Glutamatergic neuron (in vitro differentiated cells): ENCODE measurements around the gene NEO1. TPM values are rescaled to one million over a fixed set of nuclear protein-coding genes. Genes with fewer than 3 reads are reported as not detected.

ENCODE experiments used
- DNase-seq: peaks from one replicate; pipeline ENCODE4 v3.0.0; 2022
- H3K27ac Mint-ChIP-seq: one replicate; pipeline ENCODE4 v1.8.0; 2020; ENCODE audit warnings: mild to moderate bottlenecking, mixed read lengths, inconsistent platforms; ENCODE audit not compliant: unreplicated experiment
- H3K27me3 Mint-ChIP-seq: one replicate; pipeline ENCODE4 v1.8.0; 2020; ENCODE audit warnings: mild to moderate bottlenecking, moderate library complexity, mixed read lengths, inconsistent platforms; ENCODE audit not compliant: unreplicated experiment
- H3K36me3 Mint-ChIP-seq: one replicate; pipeline ENCODE4 v1.8.0; 2020; ENCODE audit warnings: mild to moderate bottlenecking, mixed read lengths, inconsistent platforms; ENCODE audit not compliant: unreplicated experiment
- H3K4me1 Mint-ChIP-seq: one replicate; pipeline ENCODE4 v1.8.0; 2020; ENCODE audit warnings: mild to moderate bottlenecking, low read depth, mixed read lengths, inconsistent platforms; ENCODE audit not compliant: unreplicated experiment
- H3K4me3 Mint-ChIP-seq: one replicate; pipeline ENCODE4 v1.8.0; 2020; ENCODE audit warnings: mild to moderate bottlenecking, mixed read lengths, inconsistent platforms; ENCODE audit not compliant: unreplicated experiment
- H3K9me3 Mint-ChIP-seq: one replicate; pipeline ENCODE4 v1.8.0; 2020; ENCODE audit warnings: mild to moderate bottlenecking, moderate library complexity, mixed read lengths, inconsistent platforms; ENCODE audit not compliant: unreplicated experiment
- total RNA-seq: library from RNA; stranded (reverse); fragmentation: NEBNext Ultra II Directional; extraction: Animal tissue kit (Norgen Biotek cat#: 25700); gene quantifications from one replicate; pipeline ENCODE4 v1.2.1, GENCODE V29; 2021; ENCODE audit not compliant: unreplicated experiment
- TF ChIP-seq, protein P1 (sequence below): fragments of 200-600 bp; sonication (generic); IDR thresholded peaks from one replicate; pipeline ENCODE4 v1.5.0; 2021; ENCODE audit not compliant: partially characterized antibody, unreplicated experiment

Gene NEO1
- total RNA-seq, 1 donor from 2014 or later, result 157 TPM

GRCh38 chr15:73050561-73051295 lies 1.5 kb upstream of the NEO1 start:
- Mint-ChIP-seq H3K27me3 (peaks cover 5% of the 10 kb centered on the region), H3K9me3 (peaks cover 7% of the 10 kb centered on the region), H3K36me3 (no peaks in the 10 kb centered on the region), H3K4me3 (peak overlapping the region; percentile 89), H3K27ac (peak overlapping the region; percentile 90), H3K4me1 (peaks cover 10% of the 10 kb centered on the region)
- TF ChIP-seq, protein P1, sequence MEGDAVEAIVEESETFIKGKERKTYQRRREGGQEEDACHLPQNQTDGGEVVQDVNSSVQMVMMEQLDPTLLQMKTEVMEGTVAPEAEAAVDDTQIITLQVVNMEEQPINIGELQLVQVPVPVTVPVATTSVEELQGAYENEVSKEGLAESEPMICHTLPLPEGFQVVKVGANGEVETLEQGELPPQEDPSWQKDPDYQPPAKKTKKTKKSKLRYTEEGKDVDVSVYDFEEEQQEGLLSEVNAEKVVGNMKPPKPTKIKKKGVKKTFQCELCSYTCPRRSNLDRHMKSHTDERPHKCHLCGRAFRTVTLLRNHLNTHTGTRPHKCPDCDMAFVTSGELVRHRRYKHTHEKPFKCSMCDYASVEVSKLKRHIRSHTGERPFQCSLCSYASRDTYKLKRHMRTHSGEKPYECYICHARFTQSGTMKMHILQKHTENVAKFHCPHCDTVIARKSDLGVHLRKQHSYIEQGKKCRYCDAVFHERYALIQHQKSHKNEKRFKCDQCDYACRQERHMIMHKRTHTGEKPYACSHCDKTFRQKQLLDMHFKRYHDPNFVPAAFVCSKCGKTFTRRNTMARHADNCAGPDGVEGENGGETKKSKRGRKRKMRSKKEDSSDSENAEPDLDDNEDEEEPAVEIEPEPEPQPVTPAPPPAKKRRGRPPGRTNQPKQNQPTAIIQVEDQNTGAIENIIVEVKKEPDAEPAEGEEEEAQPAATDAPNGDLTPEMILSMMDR, result no peak
- no peak for DNase-seq

DNA sequence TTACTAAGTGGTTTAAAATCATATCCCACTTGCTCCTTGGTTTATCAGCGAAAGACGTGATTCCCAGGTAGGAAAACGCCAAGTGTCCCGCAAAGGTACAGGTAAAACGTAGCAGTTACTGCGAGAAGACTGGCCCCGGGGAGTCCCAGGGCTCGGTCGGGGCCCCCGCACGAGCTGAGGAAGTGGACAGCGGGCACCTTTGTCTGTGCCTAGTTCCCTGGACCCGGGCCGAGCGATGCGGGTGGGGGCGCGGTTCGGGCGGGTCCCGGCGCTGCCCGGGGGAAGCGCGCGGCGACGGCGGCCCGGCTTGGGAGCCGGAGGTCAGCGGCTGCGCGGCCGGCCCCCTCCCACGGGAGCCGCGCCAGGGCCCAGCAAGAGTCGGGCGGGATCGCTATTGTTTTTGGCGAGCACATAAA lies 864 bp upstream of the NEO1 start:
- no peak for DNase-seq
- TF ChIP-seq, protein P1, result no peak
- Mint-ChIP-seq H3K27me3 (peaks cover 5% of the 10 kb centered on the region), H3K4me3 (peak overlapping the region; percentile 89), H3K4me1 (peaks cover 10% of the 10 kb centered on the region), H3K36me3 (no peaks in the 10 kb centered on the region), H3K27ac (peak overlapping the region; percentile 90), H3K9me3 (peaks cover 7% of the 10 kb centered on the region)

- DNase-seq, result peak; percentile 90
- Mint-ChIP-seq H3K27me3 (peaks cover 5% of the 10 kb centered on the region), H3K27ac (peak overlapping the region; percentile 81), H3K4me3 (no peak overlapping the region), H3K4me1 (peaks cover 10% of the 10 kb centered on the region), H3K9me3 (peaks cover 7% of the 10 kb centered on the region), H3K36me3 (no peaks in the 10 kb centered on the region)
- TF ChIP-seq, protein P1, result no peak
Observed at GRCh38 chr15:73052653-73053397, 562 bp downstream of the NEO1 start.

DNA sequence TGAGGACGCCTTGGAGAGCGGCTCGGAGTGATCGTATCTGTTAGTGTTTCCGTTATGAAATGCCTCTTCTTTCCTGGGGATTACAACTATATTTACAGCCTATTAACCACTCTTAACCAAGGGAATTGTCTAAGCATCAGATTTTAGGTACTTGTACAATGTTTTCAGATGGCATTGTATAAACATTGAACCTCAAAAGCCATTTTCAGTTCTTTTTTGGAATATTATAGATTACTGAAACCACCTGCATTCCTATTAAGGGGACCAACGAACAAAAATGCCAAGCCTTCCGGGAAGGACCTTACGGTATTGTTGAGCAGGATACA lies 1.1 kb downstream of the NEO1 start:
- Mint-ChIP-seq H3K9me3 (peaks cover 7% of the 10 kb centered on the region), H3K4me1 (peaks cover 12% of the 10 kb centered on the region), H3K36me3 (no peaks in the 10 kb centered on the region), H3K27me3 (peaks cover 5% of the 10 kb centered on the region), H3K4me3 (no peak overlapping the region), H3K27ac (peak overlapping the region; percentile 81)
- TF ChIP-seq, protein P1, result no peak
- no peak for DNase-seq

GRCh38 chr15:73054417-73054953 lies 2.2 kb downstream of the NEO1 start:
- TF ChIP-seq, protein P1, result no peak
- Mint-ChIP-seq H3K4me1 (peaks cover 9% of the 10 kb centered on the region), H3K27ac (no peak overlapping the region), H3K9me3 (peaks cover 7% of the 10 kb centered on the region), H3K4me3 (no peak overlapping the region), H3K27me3 (peaks cover 5% of the 10 kb centered on the region), H3K36me3 (no peaks in the 10 kb centered on the region)
- no peak for DNase-seq
